GM18502 (cell line): ENCODE measurements around the gene CD6.

ENCODE experiments used
- ATAC-seq: cut with Tn5 transposase; IDR thresholded peaks from one replicate; pipeline ENCODE4 v1.9.1; 2021; ENCODE audit warnings: mild to moderate bottlenecking; ENCODE audit not compliant: unreplicated experiment, poor library complexity

The CD6 gene

DNA sequence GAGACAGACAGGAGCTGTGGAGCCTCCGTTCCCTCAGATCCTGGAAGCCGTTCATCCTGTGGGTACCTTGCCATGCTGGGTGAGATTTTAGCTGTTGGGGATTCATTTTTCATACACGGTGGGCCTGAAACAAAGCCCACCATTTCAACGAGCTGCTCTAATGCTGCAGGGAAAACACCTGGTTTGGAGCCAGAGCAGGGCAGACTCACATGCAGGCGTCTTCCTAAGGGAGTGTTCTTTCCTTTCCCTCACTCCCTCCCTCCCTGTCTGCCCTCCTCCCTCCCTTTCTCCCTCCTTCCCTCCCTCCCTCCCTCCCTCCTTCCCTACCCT, 52.5 kb downstream of the CD6 start:
- ATAC-seq = no peak

DNA sequence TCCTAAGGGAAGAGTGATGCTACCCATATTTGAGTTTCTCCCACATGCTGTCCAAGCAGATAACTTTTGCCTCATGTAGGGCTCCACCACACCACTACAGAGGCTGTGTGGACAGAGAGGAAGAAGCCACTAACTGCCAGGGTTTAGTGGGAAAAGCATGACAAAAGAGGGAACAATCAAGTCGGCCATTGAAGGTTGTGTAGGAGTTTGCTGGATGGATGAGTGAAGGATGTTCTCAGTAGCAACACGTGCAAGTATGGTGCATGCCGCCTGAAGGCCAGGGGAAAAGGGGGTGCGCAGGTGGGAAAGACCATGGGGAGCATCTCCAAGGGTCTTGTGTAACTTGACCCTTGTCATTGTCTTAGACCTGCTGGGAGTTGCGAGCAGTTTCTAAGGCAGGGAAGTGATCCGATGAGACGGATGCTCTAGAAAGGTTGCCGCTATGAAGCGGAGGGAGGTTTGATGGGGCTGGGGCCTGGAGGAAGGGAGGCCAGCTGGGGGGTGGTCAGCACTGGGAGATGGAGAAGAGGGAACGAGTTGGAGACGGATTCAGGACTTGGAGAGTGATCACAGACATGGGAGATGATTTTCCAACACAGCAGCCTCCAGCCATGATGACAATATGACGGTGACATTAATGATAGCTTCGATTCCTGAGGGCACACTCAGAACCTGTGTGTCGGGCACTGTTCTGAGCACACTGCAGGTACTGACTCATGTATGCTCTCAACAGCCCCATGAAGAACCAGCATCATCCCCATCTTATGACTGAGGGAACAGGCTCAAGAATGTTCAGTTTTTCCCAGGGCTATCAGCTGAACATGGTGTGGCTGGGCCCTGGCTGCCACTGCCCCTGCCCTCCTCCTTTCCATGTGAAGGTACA, 53.7 kb downstream of the CD6 start:
- ATAC-seq = no peak

DNA sequence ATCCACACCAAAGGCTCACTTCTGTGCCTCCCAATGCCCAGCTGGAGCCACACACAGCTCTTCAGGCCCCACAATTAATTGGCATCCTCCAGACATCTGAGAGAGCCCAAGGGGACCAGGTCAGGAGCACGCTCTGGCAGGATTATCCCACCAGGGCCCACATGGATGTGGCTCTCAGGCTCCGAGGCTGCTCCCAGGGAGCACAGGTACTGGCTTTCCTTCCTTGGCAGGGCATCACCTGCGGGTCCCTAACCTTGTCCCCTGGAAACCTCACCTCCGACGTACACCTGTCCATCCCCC, 54.3 kb downstream of the CD6 start:
- no peak for ATAC-seq

DNA sequence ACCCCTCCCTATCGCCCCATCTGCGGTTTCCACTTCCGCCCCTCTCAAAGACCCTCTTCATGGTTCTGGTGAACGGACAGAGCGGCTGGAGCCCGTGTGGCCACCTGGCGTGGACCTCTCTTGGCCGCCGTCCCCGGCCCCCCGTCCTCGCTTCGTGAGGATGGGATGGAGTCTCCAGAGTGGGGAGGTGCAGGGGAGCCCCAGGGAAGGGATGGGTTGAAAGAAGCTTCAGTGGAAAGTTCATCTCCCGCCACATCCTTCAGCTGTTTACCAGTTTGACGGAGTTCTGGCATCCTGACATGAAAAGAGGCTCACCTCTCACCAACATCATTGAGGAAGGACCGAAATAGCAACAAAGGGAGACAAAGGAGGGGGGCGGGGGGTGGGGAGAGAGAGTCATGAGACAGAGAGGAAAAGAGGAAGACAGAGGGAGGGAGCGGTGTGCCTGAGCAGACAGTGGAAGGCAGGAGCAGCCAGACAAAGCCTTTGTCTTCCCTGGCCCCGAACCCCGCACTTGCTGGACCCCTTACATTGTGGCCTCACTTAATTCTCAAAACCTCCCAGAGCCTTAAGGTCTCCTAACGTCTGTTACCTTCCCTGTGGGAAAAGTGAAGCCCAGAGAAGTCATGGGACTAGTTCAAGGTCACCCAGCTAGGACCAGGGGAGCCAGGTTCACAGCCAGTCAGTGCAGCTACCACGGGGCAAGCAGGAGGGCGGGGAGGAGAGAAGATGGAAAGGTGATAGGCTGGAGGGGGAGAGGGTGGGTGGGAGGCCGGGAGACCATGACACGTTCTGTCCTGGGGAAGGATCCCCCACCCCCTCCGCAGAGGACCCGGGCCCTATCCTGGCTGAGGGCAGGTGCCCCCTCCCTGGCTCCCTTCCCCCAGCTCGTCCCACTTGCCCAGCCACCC, 54.9 kb downstream of the CD6 start:
- no peak for ATAC-seq

DNA sequence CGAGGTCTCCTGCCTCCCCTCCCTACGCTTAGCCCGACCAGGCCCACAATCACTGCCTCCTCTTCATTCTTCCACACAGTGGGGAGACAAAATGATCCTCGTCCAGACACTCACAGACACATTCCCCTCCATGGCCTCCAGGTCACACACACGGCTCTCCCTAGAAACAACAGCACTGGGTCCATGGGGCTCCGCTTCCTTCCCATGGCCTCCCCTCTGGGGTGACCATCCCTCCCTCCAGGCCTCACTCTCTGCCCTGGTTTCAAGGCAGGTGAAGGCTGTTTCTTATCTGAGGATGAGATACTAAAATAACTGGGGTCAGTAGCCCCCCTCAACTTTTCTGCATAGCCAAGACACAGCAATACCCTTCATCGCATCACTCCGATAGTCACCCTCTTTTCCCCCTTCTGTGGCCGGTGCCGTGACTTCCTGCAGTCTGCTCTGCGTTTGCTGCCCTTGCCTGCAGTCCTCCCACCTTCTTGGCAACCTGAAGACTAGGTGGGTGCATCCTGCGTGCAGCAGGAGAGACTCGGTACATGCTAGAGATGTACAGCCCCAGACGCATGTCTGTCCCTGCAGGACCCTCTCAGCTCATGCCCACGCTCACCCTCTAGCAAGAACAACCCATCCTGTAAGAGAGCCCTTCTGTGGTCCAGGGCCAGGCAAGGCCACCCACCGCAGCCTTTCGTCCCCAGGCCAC, 55.8 kb downstream of the CD6 start:
- no peak for ATAC-seq

DNA sequence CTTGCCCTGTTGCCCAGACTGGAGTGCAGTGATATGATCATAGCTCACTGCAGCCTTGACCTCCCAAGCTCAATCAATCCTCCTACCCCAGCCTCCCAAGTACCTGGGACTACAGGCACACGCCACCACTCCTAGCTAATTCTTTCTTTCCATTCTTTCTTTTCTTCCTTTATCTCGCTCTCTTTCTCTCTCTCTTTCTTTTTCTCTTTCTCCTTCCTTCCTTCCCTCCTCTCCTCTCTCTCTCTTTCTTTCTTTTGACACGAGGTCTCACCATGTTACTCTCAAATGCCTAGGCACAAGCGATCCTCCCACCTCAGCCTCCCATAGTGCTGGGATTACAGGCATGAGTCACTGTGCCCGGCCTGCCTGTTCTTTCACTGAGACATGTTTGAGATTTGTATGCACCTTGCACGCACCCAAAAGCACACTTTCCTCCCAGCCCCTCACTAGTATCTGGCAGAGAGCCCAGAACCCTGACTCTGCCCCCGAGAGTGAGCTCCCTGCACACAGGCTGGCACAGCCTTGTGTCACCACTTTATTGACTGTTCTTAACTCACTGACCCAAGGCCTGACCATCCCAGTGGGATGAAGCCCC, 56.8 kb downstream of the CD6 start:
- peak; percentile 86 for ATAC-seq

DNA sequence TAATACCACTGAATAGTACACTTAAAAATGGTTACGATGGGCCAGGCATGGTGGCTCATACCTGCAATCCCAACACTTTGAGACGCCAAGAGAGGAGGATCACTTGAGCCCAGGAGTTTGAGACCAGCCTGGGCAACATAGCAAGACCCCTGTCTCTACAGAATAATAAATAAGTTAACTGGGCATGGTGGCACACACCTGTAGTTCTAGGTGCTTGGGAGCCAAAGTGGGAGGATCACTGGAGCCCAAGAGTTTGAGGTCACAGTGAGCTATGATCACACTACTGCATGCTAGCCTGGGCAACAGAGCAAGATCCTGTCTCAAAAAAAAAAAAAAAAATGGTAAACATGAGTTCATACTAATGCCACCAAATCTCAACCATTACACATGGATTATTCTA, 61.3 kb downstream of the CD6 start:
- ATAC-seq = no peak

DNA sequence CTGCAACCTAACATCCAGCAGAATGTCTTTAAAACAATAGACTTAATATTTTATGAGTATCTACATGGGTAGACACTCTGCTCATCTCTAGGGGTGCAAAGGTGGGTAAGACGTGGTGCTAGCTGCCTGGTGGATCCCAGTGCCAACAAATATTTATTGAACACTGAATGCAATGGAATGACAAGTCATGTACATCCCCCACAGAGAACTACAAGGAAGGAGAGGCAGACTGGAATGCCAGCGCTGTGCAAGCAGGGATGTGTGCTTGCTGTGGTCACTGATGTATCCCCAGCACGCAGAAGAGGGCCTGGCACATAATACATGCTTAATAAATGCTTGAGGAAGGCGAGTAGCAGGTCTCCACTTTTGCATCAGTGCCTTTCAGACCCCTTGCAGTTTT, 61.9 kb downstream of the CD6 start:
- no peak for ATAC-seq

DNA sequence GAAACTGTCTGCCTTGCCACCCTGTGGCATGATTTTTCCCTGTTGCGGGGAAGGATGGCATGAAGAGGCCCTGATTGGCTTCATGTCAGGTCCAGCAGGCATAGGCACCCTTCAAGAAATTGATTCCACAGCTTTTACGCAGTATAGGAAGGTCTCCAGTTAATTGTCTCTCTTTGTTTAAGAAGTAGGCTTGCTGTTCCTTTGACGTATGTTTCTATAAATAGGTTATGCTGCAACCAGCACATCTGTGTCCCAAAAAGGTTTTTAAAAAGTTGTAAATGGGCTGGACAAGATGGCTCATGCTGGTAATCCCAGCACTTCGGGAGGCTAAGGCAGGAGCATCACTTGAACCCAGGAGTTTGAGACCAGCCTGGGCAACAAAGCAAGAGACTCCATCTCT, 62.6 kb downstream of the CD6 start:
- no peak for ATAC-seq

DNA sequence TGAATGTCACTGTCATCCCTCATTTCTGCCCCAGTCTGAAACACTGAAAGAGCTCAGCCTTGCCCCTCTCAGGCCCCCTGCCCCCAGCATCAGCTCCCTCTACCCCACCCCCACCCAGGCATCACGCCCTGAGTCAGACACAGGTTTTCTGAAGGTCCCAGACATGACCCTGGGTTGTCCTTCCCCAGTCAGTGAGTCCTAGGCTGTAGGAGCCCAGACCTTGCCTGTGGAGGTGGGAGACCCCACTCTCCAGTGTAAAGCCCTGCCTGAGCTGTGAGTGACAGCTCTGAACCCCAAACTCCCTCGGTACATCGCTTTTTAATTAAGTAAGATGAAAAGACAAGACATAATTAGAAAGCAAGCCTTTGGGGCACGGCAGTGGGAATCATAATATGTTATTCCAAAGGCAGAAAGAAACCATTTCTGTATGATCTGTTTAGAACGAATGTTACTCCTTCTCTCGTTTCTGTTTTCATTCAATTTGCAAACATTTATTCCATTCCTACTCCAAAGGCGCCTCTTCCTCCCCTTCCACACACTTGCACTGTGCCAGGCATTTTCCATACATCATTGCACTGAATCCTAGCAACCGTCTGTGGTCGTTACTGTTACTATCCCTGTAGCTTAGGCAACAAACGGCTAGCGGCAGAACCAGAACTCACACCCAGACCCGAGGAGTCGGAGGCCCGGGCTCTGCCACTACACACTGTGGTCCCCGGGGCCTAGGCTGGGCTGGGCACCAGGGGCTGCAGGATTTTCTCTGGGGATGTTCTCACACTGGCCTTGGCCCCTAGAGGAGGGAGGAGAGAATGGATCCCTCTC, 63.4 kb downstream of the CD6 start:
- ATAC-seq = no peak

DNA sequence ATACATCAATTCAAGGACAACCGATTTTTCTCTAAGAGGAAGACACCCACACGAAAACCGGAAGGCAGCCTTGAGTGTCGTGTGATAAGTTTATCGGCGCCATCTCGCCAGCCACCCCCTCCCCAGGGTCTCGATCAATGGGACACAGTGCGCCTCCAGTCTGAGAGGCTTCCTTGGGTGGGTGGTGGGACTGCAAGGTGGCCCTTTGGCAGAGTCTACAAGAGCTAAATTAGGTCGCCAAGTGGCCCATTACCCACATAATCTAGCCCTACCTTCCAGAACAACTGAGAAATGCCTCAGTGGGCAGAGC, 64.0 kb downstream of the CD6 start:
- no peak for ATAC-seq

DNA sequence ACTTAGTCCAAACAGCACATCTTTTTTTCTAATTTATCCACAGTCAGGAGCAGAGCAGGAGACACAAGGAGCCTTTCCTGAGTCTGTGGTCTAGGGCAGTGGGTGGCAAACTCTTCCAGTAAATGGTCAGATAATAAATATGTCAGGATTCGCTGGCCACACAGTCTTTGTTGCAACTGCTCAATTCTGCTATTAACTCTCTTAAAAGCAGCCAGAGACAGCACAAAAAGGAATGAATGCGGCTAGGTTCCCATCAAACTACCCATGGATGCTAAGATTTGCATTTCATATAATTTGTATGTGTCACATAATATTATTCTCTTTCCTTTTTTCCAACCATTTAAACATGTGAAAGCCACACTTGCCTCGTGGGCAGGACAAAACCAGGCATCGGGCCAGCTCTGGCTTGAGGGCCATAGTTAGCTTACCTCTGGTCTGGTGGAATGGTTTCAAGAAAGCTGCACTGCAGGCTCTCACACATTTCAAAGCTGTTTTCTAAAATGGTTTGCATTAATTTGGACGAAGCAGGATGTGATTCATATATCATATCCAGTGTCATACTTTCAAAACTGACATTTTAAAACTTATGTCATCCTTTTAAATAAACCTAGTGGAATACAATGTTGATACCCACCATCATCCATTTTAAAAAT, 66.1 kb downstream of the CD6 start:
- no peak for ATAC-seq

DNA sequence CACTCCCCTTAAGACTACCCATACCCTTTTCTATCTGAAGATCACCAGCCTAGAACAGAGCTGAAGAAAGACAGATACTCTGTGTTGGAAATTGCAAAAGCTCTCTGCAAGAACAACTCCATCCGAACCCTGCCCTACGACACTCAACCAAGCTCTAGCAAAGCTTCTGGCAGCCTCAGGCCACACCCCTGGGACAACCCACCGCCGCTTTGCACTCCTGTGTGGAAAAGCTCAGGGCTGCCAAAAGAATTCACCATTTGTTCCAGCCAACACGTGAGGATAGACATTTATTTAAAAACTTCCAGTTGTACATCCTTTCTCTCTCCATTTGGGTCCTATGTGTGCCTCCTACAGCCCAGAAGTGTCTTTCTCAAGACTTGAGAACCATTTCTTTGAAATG, 68.4 kb downstream of the CD6 start:
- no peak for ATAC-seq

DNA sequence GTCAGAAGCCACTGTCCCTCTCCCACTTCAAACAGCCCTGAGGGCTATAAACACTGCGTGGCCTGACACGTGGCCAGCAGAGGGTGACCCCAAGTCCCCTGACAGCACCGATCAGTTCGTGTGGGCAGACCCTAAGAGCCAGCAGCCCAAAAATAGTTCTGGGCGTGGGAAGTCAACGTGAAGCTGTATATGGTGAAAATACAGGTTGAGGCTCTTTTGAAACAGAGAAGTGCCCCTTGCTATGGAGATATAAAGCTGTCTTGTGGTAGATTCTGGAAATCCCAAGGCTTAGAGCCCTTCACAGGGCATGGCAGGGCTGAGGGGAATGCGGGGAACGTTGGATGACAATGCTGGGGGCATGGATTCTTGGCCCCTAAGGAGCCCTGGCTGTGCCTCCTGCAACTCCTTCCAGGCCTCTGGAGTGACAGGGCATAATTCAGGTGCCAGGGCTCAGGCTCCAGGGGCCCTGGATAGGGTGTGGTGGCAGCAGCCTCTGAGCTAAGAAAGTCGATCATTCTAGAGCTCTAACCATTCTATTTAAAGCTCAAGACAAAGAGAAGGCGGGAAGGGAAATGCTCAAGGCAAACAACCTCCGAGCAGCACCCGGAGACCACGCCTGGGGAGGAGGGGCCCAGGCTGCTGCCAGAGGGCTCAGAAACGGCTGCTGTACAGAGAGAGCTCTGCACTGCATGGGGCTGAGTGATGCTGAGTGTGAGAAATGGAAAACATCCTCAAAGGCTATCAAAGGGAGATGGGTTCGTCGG, 70.5 kb downstream of the CD6 start:
- peak; percentile 91 for ATAC-seq

DNA sequence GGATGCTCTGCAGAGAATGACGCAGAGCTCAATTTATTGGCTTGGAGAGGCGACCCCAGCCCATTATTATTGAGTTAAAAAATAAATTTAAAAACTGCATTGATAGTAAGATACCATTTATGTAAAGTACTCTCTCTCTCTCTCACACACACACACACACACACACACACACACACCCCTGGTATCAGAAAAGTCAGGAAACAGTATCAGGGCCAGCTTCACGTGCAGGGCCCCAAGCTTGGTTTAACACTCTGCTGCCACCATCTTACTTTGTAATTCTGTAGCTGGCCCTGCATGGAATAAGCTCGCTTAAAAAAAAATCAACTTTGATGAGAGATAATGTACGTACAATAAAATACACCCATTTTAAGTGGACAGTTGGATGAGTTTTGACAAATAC, 71.1 kb downstream of the CD6 start:
- ATAC-seq = no peak

DNA sequence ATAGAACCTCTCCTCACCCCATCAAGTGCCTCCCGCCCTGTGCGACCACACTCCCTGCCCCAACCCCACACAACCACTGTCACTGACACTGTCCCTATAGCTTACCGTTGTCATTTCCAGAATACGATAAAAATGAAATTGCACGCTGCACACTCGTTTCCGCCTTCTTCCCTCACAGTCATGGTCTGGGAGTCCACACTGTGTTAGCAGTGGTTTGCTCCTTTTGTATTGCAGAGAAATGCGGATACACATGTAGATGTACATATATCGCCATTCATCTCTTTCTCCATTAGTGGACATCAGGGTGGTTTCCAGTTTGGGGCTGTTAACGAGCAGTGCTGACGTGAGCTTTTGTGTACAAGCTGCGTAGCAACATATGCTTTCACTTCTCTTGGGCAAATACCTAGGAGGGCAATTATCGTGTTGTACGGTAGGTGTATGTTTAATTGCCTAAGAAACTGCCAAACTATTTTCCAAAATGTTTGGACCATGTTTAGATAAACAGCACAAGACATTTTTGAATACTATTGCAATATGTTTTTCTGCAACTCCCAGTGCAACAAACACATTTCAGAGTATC, 71.6 kb downstream of the CD6 start:
- no peak for ATAC-seq

DNA sequence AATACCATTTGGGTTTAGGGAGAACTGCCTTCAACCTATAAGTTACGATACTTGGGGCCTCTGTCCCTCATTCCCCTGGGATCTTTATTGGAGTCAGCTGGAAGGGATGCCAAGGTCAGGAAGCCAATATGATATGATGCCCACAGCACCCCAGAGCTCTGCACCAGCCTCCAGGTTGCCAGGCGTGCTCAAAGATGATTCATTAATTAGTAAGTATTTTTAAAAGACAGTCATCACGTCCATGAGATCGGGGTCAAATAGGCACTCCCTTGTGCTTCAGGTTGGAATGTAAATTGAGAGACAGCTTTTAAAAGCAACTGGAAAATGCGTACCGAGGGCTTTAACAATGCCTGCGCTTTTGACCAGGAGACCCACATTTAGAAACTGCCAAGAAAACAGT, 73.8 kb downstream of the CD6 start:
- ATAC-seq = no peak

DNA sequence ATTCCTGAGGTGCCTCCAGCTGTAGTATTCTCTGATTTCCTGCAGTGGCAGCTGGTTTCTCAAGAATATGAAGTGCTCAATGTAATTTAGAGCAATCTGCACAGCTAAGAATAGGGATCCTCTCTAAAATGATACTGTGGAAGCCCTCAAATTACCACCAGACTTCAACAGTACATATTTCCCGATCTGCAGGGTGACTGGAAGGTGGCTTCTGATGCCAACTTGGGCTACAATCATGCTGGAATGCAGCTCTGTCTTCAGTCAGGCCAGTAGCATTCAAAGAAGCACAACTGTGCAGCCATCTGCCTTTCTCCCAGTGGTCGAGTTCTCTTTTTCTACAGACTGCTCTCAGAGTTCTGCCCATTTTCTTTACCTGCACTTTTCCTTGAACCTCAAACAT, 75.4 kb downstream of the CD6 start:
- no peak for ATAC-seq
